SK-N-SH (cell line): ENCODE results near the gene DOCK4. TPM values are rescaled to one million over a fixed set of nuclear protein-coding genes. Genes with fewer than 3 reads are reported as not detected.

Source experiments
- CTCF ChIA-PET: fragments of 300-600, 350-600 bp; formaldehyde crosslinking; extraction: SDS; loops from one replicate; lab custom pipeline; 2021; lab: Yijun Ruan, JAX
- POLR2A ChIA-PET: fragments of 350-600 bp; sonication (Branson Sonifier 250); formaldehyde crosslinking; extraction: SDS; loops from one replicate; lab custom pipeline; 2020; ENCODE audit warnings: antibody characterized with exemption, inconsistent platforms; lab: Yijun Ruan, JAX
- DNase-seq: peaks from one replicate; pipeline ENCODE4 v3.0.0; 2012
- H2AFZ ChIP-seq: fragments of 200-600 bp; sonication (generic); 2 replicates; pipeline ENCODE4 v1.8.1; 2016; ENCODE audit warnings: antibody characterized with exemption, mild to moderate bottlenecking, low read depth
- H3F3A ChIP-seq: fragments of 200-600 bp; sonication (generic); replicated peaks from 2 replicates; pipeline ENCODE3; 2016; ENCODE audit warnings: antibody characterized with exemption, mild to moderate bottlenecking; ENCODE audit not compliant: insufficient read depth
- H3K27ac ChIP-seq, 2 experiments: fragments of 200-500 bp in 1 of 2; fragments of 200-600 bp in 1 of 2; sonication (Bioruptor generic) in 1 of 2; sonication (generic), shearing (Covaris generic) in 1 of 2; 2 replicates each; pipeline versions ENCODE4 v1.5.1 to v1.6.1; 2014 to 2016; ENCODE audit warnings: low read depth in 2 of 2, inconsistent platforms in 1 of 2, low read length in 1 of 2, mild to moderate bottlenecking in 1 of 2, mixed read lengths in 1 of 2
- H3K27me3 ChIP-seq: fragments of 200-600 bp; sonication (generic), shearing (Covaris generic); 2 replicates; pipeline ENCODE4 v1.6.1; 2016; ENCODE audit warnings: mixed run types; ENCODE audit not compliant: insufficient read depth
- H3K36me3 ChIP-seq, 2 experiments: fragments of 200-500 bp in 1 of 2; fragments of 200-600 bp in 1 of 2; sonication (Bioruptor generic) in 1 of 2; sonication (generic) in 1 of 2; replicated peaks in 1 of 2; 2 replicates each; pipeline versions ENCODE3 to v1.5.1; 2014 to 2016; ENCODE audit warnings: low read length in 1 of 2, mild to moderate bottlenecking in 1 of 2; ENCODE audit not compliant: insufficient read depth in 2 of 2, control insufficient read depth in 1 of 2
- H3K4me1 ChIP-seq, 2 experiments: fragments of 200-500 bp in 1 of 2; fragments of 200-600 bp in 1 of 2; sonication (Bioruptor generic) in 1 of 2; sonication (generic), shearing (Covaris generic) in 1 of 2; 2 replicates each; pipeline versions ENCODE4 v1.5.1 to v1.6.1; 2014 to 2016; ENCODE audit warnings: low read depth in 1 of 2, low read length in 1 of 2, mixed run types in 1 of 2; ENCODE audit not compliant: insufficient read depth in 2 of 2, control insufficient read depth in 1 of 2
- H3K4me2 ChIP-seq: fragments of 200-600 bp; sonication (generic), shearing (Covaris generic); 2 replicates; pipeline ENCODE4 v1.6.1; 2017; ENCODE audit warnings: mixed run types
- H3K4me3 ChIP-seq, 2 experiments: fragments of 200-500 bp in 1 of 2; fragments of 200-600 bp in 1 of 2; sonication (Bioruptor generic) in 1 of 2; sonication (generic), shearing (Covaris generic) in 1 of 2; 2 replicates each; pipeline versions ENCODE4 v1.5.1 to v1.8.1; 2014 to 2016; ENCODE audit warnings: low read depth in 2 of 2, inconsistent platforms in 1 of 2, low read length in 1 of 2, mild to moderate bottlenecking in 1 of 2, mixed read lengths in 1 of 2, moderate library complexity in 1 of 2
- H3K79me2 ChIP-seq: fragments of 200-600 bp; sonication (generic); 2 replicates; pipeline ENCODE4 v1.8.1; 2017; ENCODE audit warnings: mild to moderate bottlenecking; ENCODE audit not compliant: insufficient read depth
- H3K9ac ChIP-seq: fragments of 200-600 bp; sonication (generic); 2 replicates; pipeline ENCODE4 v1.6.1; 2017; ENCODE audit warnings: mixed run types
- H3K9me2 ChIP-seq: fragments of 200-600 bp; sonication (generic); 2 replicates; pipeline ENCODE4 v1.6.1; 2017; ENCODE audit warnings: mixed run types
- H3K9me3 ChIP-seq: fragments of 200-600 bp; sonication (generic); 2 replicates; pipeline ENCODE4 v1.6.1; 2017; ENCODE audit warnings: mixed run types, mild to moderate bottlenecking, moderate library complexity
- H4K20me1 ChIP-seq: fragments of 200-600 bp; sonication (generic); 2 replicates; pipeline ENCODE4 v1.6.1; 2017; ENCODE audit warnings: mild to moderate bottlenecking, mixed run types; ENCODE audit not compliant: insufficient read depth
- CHD2 ChIP-seq: fragments of 150-350 bp; IDR thresholded peaks from 2 replicates; pipeline ENCODE4 v1.6.1; 2018; ENCODE audit warnings: low read length; ENCODE audit not compliant: partially characterized antibody
- EZH2phosphoT487 ChIP-seq: fragments of 200-600 bp; sonication (generic); IDR thresholded peaks from 2 replicates; pipeline ENCODE4 v1.6.1; 2017; ENCODE audit warnings: low read depth, mixed run types, mild to moderate bottlenecking, antibody characterized with exemption, moderate library complexity, borderline replicate concordance
- FOXJ3 ChIP-seq: sonication (generic); formaldehyde crosslinking; IDR thresholded peaks from 2 replicates; pipeline ENCODE4 v1.5.1; 2020; ENCODE audit warnings: mild to moderate bottlenecking, missing genetic modification reagents
- FOXM1 ChIP-seq: IDR thresholded peaks from 2 replicates; pipeline ENCODE4 v1.4.0; 2012; ENCODE audit warnings: low read depth, mild to moderate bottlenecking
- IRF3 ChIP-seq: fragments of 150-350 bp; IDR thresholded peaks from 2 replicates; pipeline ENCODE4 v1.6.1; 2016; ENCODE audit warnings: mild to moderate bottlenecking, low read depth, low read length
- MXI1 ChIP-seq: IDR thresholded peaks from 2 replicates; pipeline ENCODE4 v1.6.1; 2012; ENCODE audit warnings: mild to moderate bottlenecking, low read depth, low read length, improper control_type of control experiment
- NFIC ChIP-seq: IDR thresholded peaks from 2 replicates; pipeline ENCODE4 v1.4.0; 2012; ENCODE audit warnings: borderline replicate concordance
- POLR2AphosphoS5 ChIP-seq: IDR thresholded peaks from 2 replicates; pipeline ENCODE4 v1.6.1; 2012; ENCODE audit warnings: low read depth, low read length
- RXRA ChIP-seq: IDR thresholded peaks from 2 replicates; pipeline ENCODE4 v1.4.0; 2012; ENCODE audit warnings: low read depth, mild to moderate bottlenecking, borderline replicate concordance
- SIN3A ChIP-seq: IDR thresholded peaks from 2 replicates; pipeline ENCODE4 v1.6.1; 2012; ENCODE audit warnings: low read depth, mild to moderate bottlenecking, low read length, moderate library complexity, borderline replicate concordance
- TEAD4 ChIP-seq: IDR thresholded peaks from 2 replicates; pipeline ENCODE4 v1.4.0; 2012; ENCODE audit warnings: mild to moderate bottlenecking, borderline replicate concordance; ENCODE audit not compliant: insufficient read depth
- YY1 ChIP-seq: IDR thresholded peaks from 2 replicates; pipeline ENCODE4 v1.4.0; 2012; ENCODE audit warnings: low read depth, mild to moderate bottlenecking
- WGBS: methylation state at CpG from one replicate; pipeline ENCODE4 v1.1.6; 2017; ENCODE audit warnings: low lambda C conversion rate; 5-methylcytosine and 5-hydroxymethylcytosine counted together
- polyA plus RNA-seq, 3 experiments: library from polyadenylated mRNA; depleted of rRNA; stranded (reverse); fragments of >200 nt; gene quantifications; 2 replicates each; pipeline ENCODE4 v1.2.3, GENCODE V29; 2012
- TF ChIP-seq, protein P1 (sequence below): IDR thresholded peaks from 2 replicates; pipeline ENCODE4 v1.4.0; 2012; ENCODE audit warnings: low read depth
- TF ChIP-seq, protein P2 (sequence below): fragments of 150-350 bp; IDR thresholded peaks from 2 replicates; pipeline ENCODE4 v1.6.1; 2017; ENCODE audit warnings: antibody characterized with exemption, low read length, low read depth, borderline replicate concordance

DOCK4 gene
- polyA plus RNA-seq, 1 of the 3 experiments (the other 2 are of a cell fraction) = 8.5 TPM

GRCh38 chr7:111998326-111998725, 207.9 kb downstream of the DOCK4 start:
- 94% methylated on average over 3 of the region's 3 CpGs for WGBS
- H4K20me1 ChIP-seq = no peaks in the 10 kb centered on the region
- CTCF ChIA-PET = no interaction called here

GRCh38 chr7:111997546-111997945, 208.7 kb downstream of the DOCK4 start:
- no peak for DNase-seq
- Histone ChIP-seq H3K9me3 (no peaks in the 10 kb centered on the region), H4K20me1 (no peaks in the 10 kb centered on the region), H3K4me3 (no peak overlapping the region), H3K9me2 (no peaks in the 10 kb centered on the region; the same call in 1 of the 2 replicates), H3K4me2 (no peak overlapping the region), H3K27me3 (no peaks in the 10 kb centered on the region), H3K36me3 (peaks cover 3 to 28% of the 10 kb centered on the region in 2 experiments), H3K27ac (no peak overlapping the region), H2AFZ (no peak overlapping the region), H3K79me2 (no peaks in the 10 kb centered on the region), H3K4me1 (peaks cover 0 to 8% of the 10 kb centered on the region in 2 experiments; a peak in 2 of 4 replicates), H3F3A (peaks cover 3% of the 10 kb centered on the region), H3K9ac (no peak overlapping the region)
- ChIA-PET POLR2A (no interaction called here), CTCF (no interaction called here)
- TF ChIP-seq EZH2phosphoT487 = no peak
- TF ChIP-seq RXRA = no peak
- TF ChIP-seq, protein P1, sequence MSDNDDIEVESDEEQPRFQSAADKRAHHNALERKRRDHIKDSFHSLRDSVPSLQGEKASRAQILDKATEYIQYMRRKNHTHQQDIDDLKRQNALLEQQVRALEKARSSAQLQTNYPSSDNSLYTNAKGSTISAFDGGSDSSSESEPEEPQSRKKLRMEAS = no peak
- no peak for TF ChIP-seq SIN3A
- TF ChIP-seq, protein P2, sequence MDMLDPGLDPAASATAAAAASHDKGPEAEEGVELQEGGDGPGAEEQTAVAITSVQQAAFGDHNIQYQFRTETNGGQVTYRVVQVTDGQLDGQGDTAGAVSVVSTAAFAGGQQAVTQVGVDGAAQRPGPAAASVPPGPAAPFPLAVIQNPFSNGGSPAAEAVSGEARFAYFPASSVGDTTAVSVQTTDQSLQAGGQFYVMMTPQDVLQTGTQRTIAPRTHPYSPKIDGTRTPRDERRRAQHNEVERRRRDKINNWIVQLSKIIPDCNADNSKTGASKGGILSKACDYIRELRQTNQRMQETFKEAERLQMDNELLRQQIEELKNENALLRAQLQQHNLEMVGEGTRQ = no peak
- no peak for TF ChIP-seq CHD2
- TF ChIP-seq IRF3 = no peak
- no peak for TF ChIP-seq FOXM1
- TF ChIP-seq YY1 = no peak
- no peak for TF ChIP-seq TEAD4
- 94% methylated on average over 1 of the region's 1 CpG for WGBS

More at GRCh38 chr7:111998326-111998725, 207.9 kb downstream of the DOCK4 start:
- Histone ChIP-seq H3K4me2 (no peak overlapping the region), H2AFZ (no peak overlapping the region), H3K27ac (no peak overlapping the region), H3K27me3 (no peaks in the 10 kb centered on the region), H3K4me1 (peaks cover 0 to 7% of the 10 kb centered on the region in 2 experiments; a peak in 1 of 4 replicates), H3K4me3 (no peak overlapping the region), H3K79me2 (no peaks in the 10 kb centered on the region), H3K9ac (no peak overlapping the region), H3K36me3 (peaks cover 3 to 20% of the 10 kb centered on the region in 2 experiments), H3K9me2 (no peaks in the 10 kb centered on the region; the same call in 1 of the 2 replicates), H3K9me3 (no peaks in the 10 kb centered on the region), H3F3A (peaks cover 3% of the 10 kb centered on the region)
- POLR2A ChIA-PET = no interaction called here
- DNase-seq = no peak
- TF ChIP-seq MXI1 (no peak), NFIC (no peak), FOXJ3 (no peak), POLR2AphosphoS5 (no peak)
- TF ChIP-seq, protein P1 = no peak
